ENCODE results near the gene TROAP. TPM values are rescaled to one million over a fixed set of nuclear protein-coding genes. Genes with fewer than 3 reads are reported as not detected.

The TROAP gene
- total and polyA plus RNA-seq, 9 donors = 0.36 to 1.6 (median 0.75) TPM; not detected in 1

GRCh38 chr12:49296836-49297694, 26.0 kb upstream of the TROAP start:
- 2 to 8% (median 2%) methylated on average over 65 to 77 of the region's 77 CpGs for WGBS, 3 donors
- Histone ChIP-seq H3K9me3 (no peaks in the 10 kb centered on the region), H3K36me3 (no peaks in the 10 kb centered on the region), H3K4me3 (no peak overlapping the region), H3K4me1 (ENCODE audit: insufficient read depth) (peaks cover 8% of the 10 kb centered on the region), H3K27ac (no peak overlapping the region), H3K27me3 (peaks cover 5% of the 10 kb centered on the region)
- TF ChIP-seq EP300 (IDR thresholded peaks at IDR 0.05) (no peak), POLR2A (IDR thresholded peaks at IDR 0.05) (no peak), CTCF (IDR thresholded peaks at IDR 0.05) (no peak)
- no peak for DNase-seq
- intact Hi-C loops (cut with DNase I) = loop anchor here in 2 of 4 donors (5.0 to 10.0 kb wide), 2 partner anchors 40 to 218 kb away; partner anchors contain the start of gene C1QL4 (in 1 of the 2)

- DNase-seq = no peak
- no peak for TF ChIP-seq POLR2A (IDR thresholded peaks at IDR 0.05)
- TF ChIP-seq EP300 (IDR thresholded peaks at IDR 0.05) = no peak
- TF ChIP-seq CTCF (IDR thresholded peaks at IDR 0.05) = no peak
- no peak overlapping the region for H3K27ac ChIP-seq
- H3K27me3 ChIP-seq = peaks cover 5% of the 10 kb centered on the region
- no peaks in the 10 kb centered on the region for H3K36me3 ChIP-seq
- no peak overlapping the region for H3K4me3 ChIP-seq
- peaks cover 8% of the 10 kb centered on the region for H3K4me1 ChIP-seq (ENCODE audit: insufficient read depth)
- intact Hi-C loops (cut with DNase I) = loop anchor here in 2 of 4 donors (5.0 to 10.0 kb wide), 2 partner anchors 40 to 217 kb away; partner anchors contain the start of gene C1QL4 (in 1 of the 2)
- WGBS, 3 donors = 11 to 26% (median 16%) methylated on average over 8 of the region's 8 CpGs
- H3K9me3 ChIP-seq = no peaks in the 10 kb centered on the region
Measured at GRCh38 chr12:49297695-49298060, 25.4 kb upstream of the TROAP start.

- peaks cover 5% of the 10 kb centered on the region for H3K27me3 ChIP-seq
- TF ChIP-seq POLR2A (IDR thresholded peaks at IDR 0.05) (no peak), EP300 (IDR thresholded peaks at IDR 0.05) (no peak), CTCF (IDR thresholded peaks at IDR 0.05) (no peak)
- peaks cover 8% of the 10 kb centered on the region for H3K4me1 ChIP-seq (ENCODE audit: insufficient read depth)
- H3K36me3 ChIP-seq = no peaks in the 10 kb centered on the region
- H3K9me3 ChIP-seq = no peaks in the 10 kb centered on the region
- no peak for DNase-seq
- WGBS, 3 donors = 42 to 59% (median 46%) methylated on average over 6 of the region's 6 CpGs
- H3K27ac ChIP-seq = no peak overlapping the region
- H3K4me3 ChIP-seq = no peak overlapping the region
- intact Hi-C loops (cut with DNase I) = loop anchor here in 2 of 4 donors (5.0 to 10.0 kb wide), 2 partner anchors 39 to 217 kb away; partner anchors contain the start of gene C1QL4 (in 1 of the 2)
Measured at GRCh38 chr12:49298160-49298559, 24.9 kb upstream of the TROAP start.

DNA sequence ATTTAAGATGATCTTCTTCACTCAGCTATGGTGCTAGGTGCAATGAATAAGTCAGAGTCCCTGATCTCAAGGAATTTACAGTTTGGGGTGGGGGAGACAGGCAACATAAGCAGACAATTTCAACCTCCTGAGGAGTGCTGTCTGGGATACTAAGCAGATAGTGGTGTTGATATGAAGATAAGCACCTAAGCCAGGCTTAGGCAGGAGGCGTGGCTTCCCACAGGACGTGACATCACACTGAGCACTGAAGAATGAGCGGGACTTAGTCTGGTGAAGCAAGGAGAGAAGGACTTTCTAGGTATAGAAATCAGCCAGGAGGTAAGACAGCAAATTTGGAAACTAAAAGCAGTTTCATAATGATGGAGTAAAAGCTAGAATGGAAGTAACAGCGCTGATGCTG, 21.3 kb upstream of the TROAP start:
- WGBS, 3 donors = 78 to 79% (median 79%) methylated on average over 4 of the region's 4 CpGs
- H3K9me3 ChIP-seq = no peaks in the 10 kb centered on the region
- intact Hi-C loops (cut with DNase I) = no loop called here
- no peak overlapping the region for H3K27ac ChIP-seq
- peaks cover under 1% of the 10 kb centered on the region for H3K27me3 ChIP-seq
- no peaks in the 10 kb centered on the region for H3K36me3 ChIP-seq
- TF ChIP-seq POLR2A (IDR thresholded peaks at IDR 0.05) = no peak
- no peak for TF ChIP-seq EP300 (IDR thresholded peaks at IDR 0.05)
- TF ChIP-seq CTCF (IDR thresholded peaks at IDR 0.05) = no peak
- H3K4me3 ChIP-seq = no peak overlapping the region
- peaks cover 6% of the 10 kb centered on the region for H3K4me1 ChIP-seq (ENCODE audit: insufficient read depth)
- DNase-seq = no peak

All from ovary (tissue), 9 donors.